ENCODE results near the gene PALD1.

PALD1 gene

DNA sequence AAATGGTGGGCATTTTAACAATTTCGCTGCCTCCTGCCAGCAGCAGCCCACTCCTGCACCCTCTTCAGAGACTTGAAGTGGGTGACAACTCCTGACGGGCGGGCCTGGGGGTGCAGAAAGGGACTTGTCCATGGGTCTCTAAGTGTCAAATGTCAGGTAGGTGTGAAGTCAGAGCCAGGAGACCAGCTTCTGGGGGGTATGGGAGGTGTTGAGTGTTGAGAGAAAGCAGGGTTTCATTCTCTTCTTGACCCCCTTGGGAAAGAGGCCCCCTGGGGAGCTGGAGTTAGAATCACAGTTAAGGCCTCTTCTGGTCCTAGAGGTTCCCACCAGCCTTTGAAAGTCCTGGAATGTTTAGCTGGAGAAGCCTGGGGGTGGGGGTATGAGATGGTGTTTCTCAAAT is 11.6 kb upstream of the PALD1 start:
- no peak for TF ChIP-seq ZFX (IDR thresholded peaks at IDR 0.05)
- TF ChIP-seq, protein P1, sequence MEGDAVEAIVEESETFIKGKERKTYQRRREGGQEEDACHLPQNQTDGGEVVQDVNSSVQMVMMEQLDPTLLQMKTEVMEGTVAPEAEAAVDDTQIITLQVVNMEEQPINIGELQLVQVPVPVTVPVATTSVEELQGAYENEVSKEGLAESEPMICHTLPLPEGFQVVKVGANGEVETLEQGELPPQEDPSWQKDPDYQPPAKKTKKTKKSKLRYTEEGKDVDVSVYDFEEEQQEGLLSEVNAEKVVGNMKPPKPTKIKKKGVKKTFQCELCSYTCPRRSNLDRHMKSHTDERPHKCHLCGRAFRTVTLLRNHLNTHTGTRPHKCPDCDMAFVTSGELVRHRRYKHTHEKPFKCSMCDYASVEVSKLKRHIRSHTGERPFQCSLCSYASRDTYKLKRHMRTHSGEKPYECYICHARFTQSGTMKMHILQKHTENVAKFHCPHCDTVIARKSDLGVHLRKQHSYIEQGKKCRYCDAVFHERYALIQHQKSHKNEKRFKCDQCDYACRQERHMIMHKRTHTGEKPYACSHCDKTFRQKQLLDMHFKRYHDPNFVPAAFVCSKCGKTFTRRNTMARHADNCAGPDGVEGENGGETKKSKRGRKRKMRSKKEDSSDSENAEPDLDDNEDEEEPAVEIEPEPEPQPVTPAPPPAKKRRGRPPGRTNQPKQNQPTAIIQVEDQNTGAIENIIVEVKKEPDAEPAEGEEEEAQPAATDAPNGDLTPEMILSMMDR (conservative IDR thresholded peaks at IDR 0.05), result no peak
- H3K27ac ChIP-seq, result no peak overlapping the region

DNA sequence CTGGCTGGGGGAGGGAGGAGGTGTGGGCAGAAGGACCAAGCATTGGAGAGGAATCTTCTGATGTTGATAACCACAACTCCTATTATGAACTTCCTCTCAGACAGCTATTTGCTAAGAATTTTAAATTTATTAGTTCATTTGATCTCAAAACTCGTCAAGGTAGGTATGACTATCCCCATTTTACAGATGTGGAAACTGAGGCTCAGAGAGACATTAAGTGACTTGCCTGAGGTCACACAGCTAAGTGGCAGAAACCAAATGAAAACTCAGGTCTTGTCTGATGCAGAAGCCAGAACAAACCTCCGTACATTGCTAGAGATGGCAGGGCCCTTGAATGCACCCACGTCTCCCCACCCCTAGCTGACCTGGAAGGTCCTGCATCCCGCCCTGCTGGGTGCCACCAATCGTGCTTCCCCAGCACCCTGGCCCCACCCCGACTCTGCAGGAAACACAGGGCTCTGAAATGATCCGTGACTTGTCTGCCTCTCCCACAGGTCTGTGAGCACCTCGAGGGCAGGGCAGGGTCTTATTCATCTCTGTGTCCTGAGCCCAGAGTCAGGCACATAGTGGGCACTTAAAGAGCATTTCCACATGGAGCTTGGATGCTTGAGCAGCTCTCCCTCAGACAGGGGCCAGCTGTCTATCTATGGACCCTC is 5.6 kb upstream of the PALD1 start:
- TF ChIP-seq, protein P1 (conservative IDR thresholded peaks at IDR 0.05), result no peak
- TF ChIP-seq ZFX (IDR thresholded peaks at IDR 0.05), result no peak

GRCh38 chr10:70474780-70475179 is 3.8 kb upstream of the PALD1 start:
- TF ChIP-seq, protein P1 (conservative IDR thresholded peaks at IDR 0.05), result no peak
- TF ChIP-seq ZFX (IDR thresholded peaks at IDR 0.05), result no peak
- no peak overlapping the region for H3K27ac ChIP-seq

More for the DNA sequence above, 5.6 kb upstream of the PALD1 start:
- no peak overlapping the region for H3K27ac ChIP-seq

DNA sequence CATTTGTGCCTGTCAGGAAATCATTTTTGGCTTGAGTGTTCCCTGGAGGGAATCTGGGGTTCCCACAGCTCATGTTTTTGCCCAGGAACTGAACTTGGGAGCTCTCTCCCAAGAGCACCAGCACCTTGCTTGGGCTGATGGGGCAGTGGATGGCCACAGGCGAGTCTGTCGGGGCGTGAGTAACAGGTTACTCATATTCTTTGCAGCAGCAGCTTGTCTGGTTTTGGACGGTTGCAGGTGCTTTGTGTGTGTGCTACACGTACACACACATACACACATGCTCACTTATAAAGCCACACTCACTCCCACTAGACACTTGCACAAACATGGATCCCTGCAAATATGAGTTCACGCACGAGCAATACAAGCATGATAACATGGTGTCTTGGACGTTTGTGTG is 2.9 kb upstream of the PALD1 start:
- no peak for TF ChIP-seq ZFX (IDR thresholded peaks at IDR 0.05)
- TF ChIP-seq, protein P1 (conservative IDR thresholded peaks at IDR 0.05), result no peak

GRCh38 chr10:70476249-70477035 is 2.1 kb upstream of the PALD1 start:
- TF ChIP-seq, protein P1 (conservative IDR thresholded peaks at IDR 0.05), result no peak
- TF ChIP-seq ZFX (IDR thresholded peaks at IDR 0.05), result no peak
- H3K27ac ChIP-seq, result no peak overlapping the region

More for the DNA sequence above, 2.9 kb upstream of the PALD1 start:
- H3K27ac ChIP-seq, result no peak overlapping the region

DNA sequence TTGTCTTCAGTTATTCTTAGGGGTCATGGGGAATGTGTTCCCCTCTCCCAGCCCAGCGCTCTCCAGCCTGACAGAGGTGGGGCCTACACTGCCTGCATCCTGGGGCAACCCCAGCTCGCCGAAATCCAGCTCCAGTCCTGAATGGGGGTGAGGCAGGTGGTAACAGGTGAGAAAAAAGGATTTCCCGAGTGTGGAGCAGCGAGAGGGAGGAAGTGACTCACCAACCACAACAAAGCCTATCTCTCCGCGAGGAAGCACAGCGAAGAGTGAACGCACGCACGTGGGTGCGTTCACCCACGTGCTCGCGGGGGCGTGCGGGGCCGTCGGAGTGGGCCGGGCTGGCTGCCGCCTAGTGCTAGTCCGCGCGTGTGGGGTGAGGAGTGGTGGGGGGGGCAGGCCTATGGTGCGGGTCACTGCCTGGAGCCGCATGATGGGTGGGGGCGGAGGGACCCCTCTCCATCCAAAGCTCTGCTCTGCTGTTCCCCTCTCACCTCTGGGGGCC is 855 bp upstream of the PALD1 start:
- H3K27ac ChIP-seq, result no peak overlapping the region
- TF ChIP-seq ZFX (IDR thresholded peaks at IDR 0.05), result no peak

- no peak overlapping the region for H3K27ac ChIP-seq
- no peak for TF ChIP-seq ZFX (IDR thresholded peaks at IDR 0.05)
- TF ChIP-seq, protein P1 (conservative IDR thresholded peaks at IDR 0.05), result no peak
These were observed 606 bp downstream of the PALD1 start for GRCh38 chr10:70479165-70479581.
